Neuronal stem cell (in vitro differentiated cells): ENCODE measurements around the gene CMTM1.

ENCODE experiments used
- DNase-seq: peaks from one replicate; pipeline ENCODE4 v3.0.0-alpha.2; 2013; ENCODE audit warnings: low spot score
- H2AFZ ChIP-seq: one replicate; pipeline ENCODE4 v1.6.1; 2013; ENCODE audit warnings: mild to moderate bottlenecking, low read length, inconsistent platforms
- H2AK5ac ChIP-seq: 2 replicates; pipeline ENCODE4 v1.6.1; 2013; ENCODE audit warnings: low read depth, mild to moderate bottlenecking, inconsistent platforms, low read length, moderate library complexity, mixed read lengths
- H2BK120ac ChIP-seq: 2 replicates; pipeline ENCODE4 v1.6.1; 2013; ENCODE audit warnings: low read depth, mild to moderate bottlenecking, inconsistent platforms, low read length, moderate library complexity, mixed read lengths
- H2BK12ac ChIP-seq: one replicate; pipeline ENCODE4 v1.6.1; 2013; ENCODE audit warnings: low read length, inconsistent platforms
- H2BK15ac ChIP-seq: 2 replicates; pipeline ENCODE4 v1.6.1; 2013; ENCODE audit warnings: mild to moderate bottlenecking, low read length, inconsistent platforms, mixed read lengths
- H2BK5ac ChIP-seq: one replicate; pipeline ENCODE4 v1.6.1; 2013; ENCODE audit warnings: inconsistent platforms, mild to moderate bottlenecking, low read length, moderate library complexity
- H3K14ac ChIP-seq: one replicate; pipeline ENCODE4 v1.6.1; 2013; ENCODE audit warnings: low read length, inconsistent platforms
- H3K18ac ChIP-seq: 2 replicates; pipeline ENCODE4 v1.6.1; 2013; ENCODE audit warnings: low read length, inconsistent platforms
- H3K23ac ChIP-seq: 2 replicates; pipeline ENCODE4 v1.6.1; 2013; ENCODE audit warnings: low read depth, mild to moderate bottlenecking, mixed read lengths, low read length, inconsistent platforms; ENCODE audit not compliant: poor library complexity
- H3K27ac ChIP-seq: replicated peaks from 3 replicates; pipeline ENCODE4 v1.5.1; 2013; ENCODE audit warnings: low read length, inconsistent platforms
- H3K27me3 ChIP-seq, 3 experiments: 2 replicates each; pipeline ENCODE4 v1.6.1; 2013; ENCODE audit warnings: low read length in 3 of 3, mild to moderate bottlenecking in 2 of 3, inconsistent platforms in 1 of 3, low read depth in 1 of 3, mixed read lengths in 1 of 3, moderate library complexity in 1 of 3; ENCODE audit not compliant: control insufficient read depth in 3 of 3, insufficient read depth in 3 of 3
- H3K36me3 ChIP-seq, 2 donors: replicated peaks in 1 of 2; 2 replicates each; pipeline ENCODE4 v1.6.1; 2013; ENCODE audit warnings: low read length in 2 of 2; ENCODE audit not compliant: control insufficient read depth in 2 of 2, insufficient read depth in 2 of 2
- H3K4ac ChIP-seq: 2 replicates; pipeline ENCODE4 v1.6.1; 2013; ENCODE audit warnings: inconsistent platforms, mild to moderate bottlenecking, low read length, moderate library complexity
- H3K4me1 ChIP-seq, 2 donors: 1 replicate in 1 of 2; 2 replicates in 1 of 2; pipeline ENCODE4 v1.6.1; 2013; ENCODE audit warnings: low read length in 2 of 2, low read depth in 1 of 2; ENCODE audit not compliant: control insufficient read depth in 2 of 2, insufficient read depth in 1 of 2
- H3K4me2 ChIP-seq: one replicate; pipeline ENCODE4 v1.6.1; 2013; ENCODE audit warnings: mild to moderate bottlenecking, low read length, inconsistent platforms; ENCODE audit not compliant: insufficient read depth, poor library complexity, severe bottlenecking
- H3K4me3 ChIP-seq, 2 donors: 2 replicates each; pipeline ENCODE4 v1.5.1; 2013; ENCODE audit warnings: low read length in 2 of 2, mild to moderate bottlenecking in 2 of 2, inconsistent platforms in 1 of 2, moderate library complexity in 1 of 2
- H3K79me1 ChIP-seq: one replicate; pipeline ENCODE4 v1.6.1; 2013; ENCODE audit warnings: low read depth, mild to moderate bottlenecking, inconsistent platforms, low read length, moderate library complexity
- H3K9ac ChIP-seq: one replicate; pipeline ENCODE4 v1.6.1; 2013; ENCODE audit warnings: mild to moderate bottlenecking, low read depth, low read length, inconsistent platforms; ENCODE audit not compliant: poor library complexity
- H3K9me3 ChIP-seq, 2 donors: replicated peaks in 1 of 2; 2 replicates each; pipeline versions ENCODE3 to v1.6.1; 2013; ENCODE audit warnings: low read length in 2 of 2, mild to moderate bottlenecking in 2 of 2, inconsistent platforms in 1 of 2, low read depth in 1 of 2, mixed read lengths in 1 of 2, moderate library complexity in 1 of 2; ENCODE audit not compliant: control insufficient read depth in 2 of 2, insufficient read depth in 1 of 2
- H4K8ac ChIP-seq: one replicate; pipeline ENCODE4 v1.6.1; 2013; ENCODE audit warnings: low read depth, mild to moderate bottlenecking, inconsistent platforms, low read length, moderate library complexity
- H4K91ac ChIP-seq: one replicate; pipeline ENCODE4 v1.6.1; 2013; ENCODE audit warnings: low read length, low read depth, mild to moderate bottlenecking, inconsistent platforms; ENCODE audit not compliant: poor library complexity
- WGBS, 2 donors: extraction: QIAGEN DNeasy Blood & Tissue Kit; methylation state at CpG; one replicate each; pipeline ENCODE4 v1.1.7; 2013; ENCODE audit warnings: missing lambda C conversion rate in 2 of 2, mixed read lengths in 1 of 2; ENCODE audit not compliant: insufficient read length in 2 of 2, insufficient replicate concordance in 1 of 2; ENCODE audit errors: extremely low coverage in 2 of 2; 5-methylcytosine and 5-hydroxymethylcytosine counted together

The CMTM1 gene

DNA sequence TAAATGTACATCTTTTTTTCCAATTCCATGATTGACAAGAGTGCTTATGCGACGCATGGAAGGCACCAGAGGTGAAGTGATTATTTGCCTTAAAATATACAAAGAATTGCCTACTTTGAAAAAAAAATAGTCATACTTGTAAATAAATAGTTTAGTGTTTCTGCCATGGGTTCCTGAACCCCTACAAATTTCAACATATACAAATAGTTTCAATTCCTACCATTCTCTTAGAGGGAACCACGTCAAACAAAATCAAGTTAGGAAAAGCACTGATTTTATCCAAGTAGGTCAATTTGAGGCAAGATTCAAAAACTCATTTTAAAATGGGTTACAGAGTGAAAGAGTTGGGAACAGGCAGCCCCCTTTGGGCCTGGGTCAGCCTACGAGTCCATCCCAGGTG lies 49.9 kb downstream of the CMTM1 start:
- no peak overlapping the region for H4K8ac ChIP-seq
- no peak overlapping the region for H3K4me2 ChIP-seq
- no peak overlapping the region for H2BK12ac ChIP-seq
- H3K23ac ChIP-seq: no peak overlapping the region
- no peak overlapping the region for H2AFZ ChIP-seq
- H2BK120ac ChIP-seq: no peak overlapping the region
- H2BK15ac ChIP-seq: no peak overlapping the region
- peaks cover 27 to 69% of the 10 kb centered on the region in 2 donors for H3K36me3 ChIP-seq
- H3K9ac ChIP-seq: no peak overlapping the region
- no peak overlapping the region for H2AK5ac ChIP-seq
- no peak overlapping the region for H3K27ac ChIP-seq
- no peak overlapping the region for H2BK5ac ChIP-seq
- DNase-seq: no peak
- no peaks in the 10 kb centered on the region for H3K79me1 ChIP-seq
- no CpG with 5 or more reads among the region's 4 CpGs for WGBS, 2 donors
- no peaks in the 10 kb centered on the region for H3K27me3 ChIP-seq
- no peak overlapping the region for H3K14ac ChIP-seq
- no peak overlapping the region for H3K18ac ChIP-seq
- peaks cover 11 to 18% of the 10 kb centered on the region in 2 donors for H3K9me3 ChIP-seq
- peaks cover 3 to 5% of the 10 kb centered on the region in 2 donors for H3K4me1 ChIP-seq
- no peak overlapping the region for H3K4ac ChIP-seq
- no peak overlapping the region for H4K91ac ChIP-seq
- no peak overlapping the region for H3K4me3 ChIP-seq

DNA sequence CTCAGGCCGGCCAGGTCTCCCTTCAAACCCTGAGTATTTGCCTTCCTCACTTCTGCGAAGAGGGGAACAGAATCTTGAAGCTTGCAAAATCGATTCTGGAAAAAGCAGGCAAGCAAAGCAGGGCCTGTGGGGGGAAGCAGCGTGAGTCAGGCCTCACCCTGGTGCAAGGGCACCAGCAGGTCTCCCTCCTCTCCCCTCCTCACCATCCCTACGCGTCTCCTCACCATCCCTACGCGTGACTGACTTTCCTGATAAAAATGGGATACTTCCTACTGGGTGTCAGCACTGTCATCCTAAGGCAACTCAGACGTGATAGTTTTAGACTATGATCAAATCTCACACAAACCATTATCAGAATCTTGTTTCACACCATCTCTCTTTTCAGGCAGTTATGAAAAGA lies 50.4 kb downstream of the CMTM1 start:
- Histone ChIP-seq H3K4me2 (no peak overlapping the region), H2AFZ (no peak overlapping the region), H3K18ac (no peak overlapping the region), H3K4me3 (no peak overlapping the region), H3K14ac (no peak overlapping the region), H2BK12ac (no peak overlapping the region), H3K79me1 (no peaks in the 10 kb centered on the region), H3K9ac (no peak overlapping the region), H3K23ac (no peak overlapping the region), H2AK5ac (no peak overlapping the region), H2BK5ac (no peak overlapping the region), H2BK15ac (no peak overlapping the region), H3K27ac (no peak overlapping the region), H2BK120ac (no peak overlapping the region), H4K91ac (no peak overlapping the region), H3K4ac (no peak overlapping the region), H4K8ac (no peak overlapping the region), H3K36me3 (peaks cover 24 to 69% of the 10 kb centered on the region in 2 donors), H3K9me3 (peaks cover 11 to 18% of the 10 kb centered on the region in 2 donors), H3K27me3 (no peaks in the 10 kb centered on the region), H3K4me1 (peaks cover 3 to 5% of the 10 kb centered on the region in 2 donors)
- WGBS, 2 donors: no CpG with 5 or more reads among the region's 9 CpGs
- no peak for DNase-seq

DNA sequence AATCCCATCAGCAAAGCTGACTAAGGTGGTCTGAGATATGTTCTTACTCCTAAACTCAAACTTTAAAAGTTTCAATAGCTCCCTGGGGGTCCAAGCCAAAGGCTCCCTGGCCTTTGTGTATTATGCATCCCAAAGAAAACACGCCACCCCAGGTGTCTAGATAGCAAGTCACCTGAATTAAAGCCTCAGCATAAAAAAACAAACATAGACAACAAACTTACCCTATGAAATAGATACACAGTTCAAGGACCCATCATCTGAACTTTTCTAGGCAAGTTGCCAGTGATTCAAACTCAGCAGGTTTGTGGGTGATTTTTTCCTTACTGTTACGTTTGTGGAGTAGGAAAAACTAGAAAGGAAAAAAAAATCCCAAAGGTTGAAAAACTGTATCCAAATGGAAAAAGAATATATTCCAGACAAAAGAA lies 50.8 kb downstream of the CMTM1 start:
- Histone ChIP-seq H2AFZ (no peak overlapping the region), H3K36me3 (peaks cover 22 to 69% of the 10 kb centered on the region in 2 donors), H3K79me1 (no peaks in the 10 kb centered on the region), H3K27me3 (no peaks in the 10 kb centered on the region), H3K18ac (no peak overlapping the region), H2BK5ac (no peak overlapping the region), H4K91ac (no peak overlapping the region), H3K4me3 (no peak overlapping the region), H3K4me2 (no peak overlapping the region), H3K9ac (no peak overlapping the region), H2BK15ac (no peak overlapping the region), H3K23ac (no peak overlapping the region), H2AK5ac (no peak overlapping the region), H3K4me1 (peaks cover 3 to 5% of the 10 kb centered on the region in 2 donors), H2BK120ac (no peak overlapping the region), H3K4ac (no peak overlapping the region), H4K8ac (no peak overlapping the region), H2BK12ac (no peak overlapping the region), H3K27ac (no peak overlapping the region), H3K14ac (no peak overlapping the region), H3K9me3 (peaks cover 11 to 18% of the 10 kb centered on the region in 2 donors)
- no peak for DNase-seq
- WGBS, 2 donors: no CpG with 5 or more reads among the region's 2 CpGs

DNA sequence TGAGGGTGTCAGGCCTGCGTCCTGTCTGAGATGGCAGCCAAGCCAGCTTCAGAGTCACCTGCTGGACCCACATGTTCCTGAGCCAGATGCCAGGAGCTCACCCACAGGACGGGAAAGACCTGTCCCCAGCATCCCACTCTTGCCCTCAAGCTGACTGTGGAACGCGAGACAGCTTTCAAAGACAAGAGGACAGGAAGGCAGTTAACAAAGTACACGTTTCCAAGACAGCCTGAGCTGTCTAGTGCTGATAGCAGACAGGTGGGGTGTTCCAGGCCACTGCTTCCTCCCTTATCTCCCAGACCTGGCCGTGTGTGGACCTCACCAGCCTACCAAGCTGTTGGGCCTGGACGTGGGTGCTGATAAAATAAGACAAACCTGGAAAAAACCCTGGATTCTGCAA lies 51.5 kb downstream of the CMTM1 start:
- Histone ChIP-seq H3K23ac (no peak overlapping the region), H3K4me1 (peaks cover 3 to 5% of the 10 kb centered on the region in 2 donors), H2BK12ac (no peak overlapping the region), H2BK5ac (no peak overlapping the region), H3K4me2 (no peak overlapping the region), H3K9me3 (peaks cover 7 to 16% of the 10 kb centered on the region in 2 donors), H3K18ac (no peak overlapping the region), H3K79me1 (no peaks in the 10 kb centered on the region), H3K14ac (no peak overlapping the region), H3K9ac (no peak overlapping the region), H3K4me3 (no peak overlapping the region), H3K36me3 (peaks cover 19 to 68% of the 10 kb centered on the region in 2 donors), H3K27me3 (no peaks in the 10 kb centered on the region), H2AK5ac (no peak overlapping the region), H3K4ac (no peak overlapping the region), H2AFZ (no peak overlapping the region), H2BK15ac (no peak overlapping the region), H4K91ac (no peak overlapping the region), H4K8ac (no peak overlapping the region), H2BK120ac (no peak overlapping the region), H3K27ac (no peak overlapping the region)
- no peak for DNase-seq
- no CpG with 5 or more reads among the region's 7 CpGs for WGBS, 2 donors
